HG03575 (cell line): Measurements from ENCODE around the gene KRT16.
"Not testable (repeated sequence)": the region's sequence is repeated elsewhere in the genome, so short reads cannot be mapped to it uniquely, and the experiment has no call there.

Source experiments
- ATAC-seq: cut with Tn5 transposase; IDR thresholded peaks from one replicate; pipeline ENCODE4 v1.9.1; 2021; ENCODE audit not compliant: unreplicated experiment, insufficient number of reproducible peaks, low FRiP score; ENCODE audit errors: extremely low read depth

Gene KRT16

GRCh38 chr17:41619036-41619926 is 6.7 kb upstream of the KRT16 start:
- ATAC-seq: no peak

- ATAC-seq: no peak
Measured at GRCh38 chr17:41618341-41619035, 5.9 kb upstream of the KRT16 start.

GRCh38 chr17:41617698-41618097 is 5.1 kb upstream of the KRT16 start:
- ATAC-seq: no peak

GRCh38 chr17:41617136-41617535 is 4.6 kb upstream of the KRT16 start:
- no peak for ATAC-seq

- not testable (repeated sequence) for ATAC-seq
Measured at GRCh38 chr17:41616486-41616885, 3.9 kb upstream of the KRT16 start.

- no peak for ATAC-seq
Measured at GRCh38 chr17:41615454-41615853, 2.9 kb upstream of the KRT16 start.

- not testable (repeated sequence) for ATAC-seq
Measured at GRCh38 chr17:41614767-41615166, 2.2 kb upstream of the KRT16 start.

GRCh38 chr17:41614098-41614497 is 1.5 kb upstream of the KRT16 start:
- no peak for ATAC-seq

GRCh38 chr17:41613277-41614082 is 913 bp upstream of the KRT16 start:
- no peak for ATAC-seq

GRCh38 chr17:41610965-41611640 is 1.5 kb downstream of the KRT16 start:
- ATAC-seq: no peak

- ATAC-seq: not testable (repeated sequence)
Measured at GRCh38 chr17:41610061-41610517, 2.5 kb downstream of the KRT16 start.

GRCh38 chr17:41606930-41607329 is 5.6 kb downstream of the KRT16 start:
- not testable (repeated sequence) for ATAC-seq

- no peak for ATAC-seq
Measured at GRCh38 chr17:41602524-41602923, 10.0 kb downstream of the KRT16 start.

GRCh38 chr17:41600318-41600717 is 12.2 kb downstream of the KRT16 start:
- no peak for ATAC-seq

- ATAC-seq: no peak
Measured at GRCh38 chr17:41599680-41600079, 12.9 kb downstream of the KRT16 start.

- ATAC-seq: no peak
Measured at GRCh38 chr17:41595585-41595984, 17.0 kb downstream of the KRT16 start.

- ATAC-seq: no peak
Measured at GRCh38 chr17:41594363-41594915, 18.1 kb downstream of the KRT16 start.

GRCh38 chr17:41593306-41593981 is 19.1 kb downstream of the KRT16 start:
- ATAC-seq: no peak
